Tibial nerve (tissue), 4 donors: ENCODE results near the gene IQCC. TPM values are rescaled to one million over a fixed set of nuclear protein-coding genes. Genes with fewer than 3 reads are reported as not detected.
A peak's percentile ranks its signal among the peaks of the same experiment; 100 is the strongest.

Experiments used
- DNase-seq, 2 donors: peaks; one replicate each; pipeline ENCODE4 v3.0.0-alpha.2; 2019; ENCODE audit warnings: low spot score in 2 of 2
- H3K27ac ChIP-seq, 4 donors: fragments of 200-600 bp; sonication (generic) in 3 of 4; one replicate each; pipeline ENCODE4 v1.5.1; 2017 to 2019; ENCODE audit warnings: mild to moderate bottlenecking in 1 of 4
- H3K27me3 ChIP-seq, 2 donors: fragments of 200-600 bp; sonication (generic) in 1 of 2; one replicate each; pipeline versions ENCODE4 v1.5.1 to v1.6.0; 2017 to 2019
- H3K36me3 ChIP-seq, 3 donors: fragments of 200-600 bp; sonication (generic); one replicate each; pipeline ENCODE4 v1.5.1; 2018 to 2019
- H3K4me1 ChIP-seq, 4 donors: fragments of 200-600 bp; sonication (generic) in 3 of 4; one replicate each; pipeline ENCODE4 v1.5.1; 2017 to 2019
- H3K4me3 ChIP-seq, 4 donors: fragments of 200-600 bp; sonication (generic) in 3 of 4; one replicate each; pipeline ENCODE4 v1.5.1; 2017 to 2019; ENCODE audit warnings: mild to moderate bottlenecking in 1 of 4, moderate library complexity in 1 of 4
- H3K9me3 ChIP-seq, 4 donors: fragments of 200-600 bp; sonication (generic) in 3 of 4; one replicate each; pipeline ENCODE4 v1.5.1; 2017 to 2019
- CTCF ChIP-seq, 5 experiments: fragments of 200-600 bp in 3 of 5; fragments of 450-650 bp in 2 of 5; sonication (generic) in 3 of 5; IDR thresholded peaks; one replicate each; pipeline ENCODE4 v1.5.1; 2016 to 2019; ENCODE audit warnings: antibody characterized with exemption in 5 of 5, mild to moderate bottlenecking in 3 of 5, moderate library complexity in 2 of 5
- EP300 ChIP-seq, 2 donors: sonication (generic); formaldehyde crosslinking; IDR thresholded peaks; one replicate each; pipeline ENCODE4 v1.6.1; 2017; ENCODE audit warnings: antibody characterized with exemption in 2 of 2, mild to moderate bottlenecking in 1 of 2
- POLR2A ChIP-seq, 2 donors: fragments of 450-650 bp; IDR thresholded peaks; one replicate each; pipeline ENCODE4 v1.6.1; 2017; ENCODE audit warnings: antibody characterized with exemption in 2 of 2, mild to moderate bottlenecking in 2 of 2, moderate library complexity in 2 of 2
- WGBS, 2 donors: methylation state at CpG; one replicate each; pipeline ENCODE4 v1.1.5; 2018; 5-methylcytosine and 5-hydroxymethylcytosine counted together
- total RNA-seq, 4 donors: library from RNA; depleted of rRNA; stranded (reverse); fragments of >200 nt; gene quantifications; one replicate each; pipeline ENCODE4 v1.1.0, GENCODE V29; 2016

The IQCC gene
- total RNA-seq, 4 donors from 2014 or later, result 2.4 to 4.7 (median 3.7) TPM

GRCh38 chr1:32180186-32181060 is 25.0 kb upstream of the IQCC start:
- 5 to 6% methylated on average over 32 to 35 of the region's 36 CpGs for WGBS, 2 donors
- H3K36me3 ChIP-seq, result peaks cover 0 to 41% (median 4%) of the 10 kb centered on the region in 3 donors
- H3K4me3 ChIP-seq, result peak overlapping the region; percentile 75 to 82 (median 80)
- no peaks in the 10 kb centered on the region for H3K9me3 ChIP-seq
- TF ChIP-seq POLR2A (IDR thresholded peaks at IDR 0.05) (no peak), CTCF (IDR thresholded peaks at IDR 0.05) (no peak), EP300 (IDR thresholded peaks at IDR 0.05) (no peak)
- H3K27me3 ChIP-seq, result no peaks in the 10 kb centered on the region
- peak in 1 of 2 donors; percentile 24 for DNase-seq
- H3K27ac ChIP-seq, result peak overlapping the region; percentile 87 to 97 (median 94)
- peaks cover 2 to 55% (median 28%) of the 10 kb centered on the region in 4 donors for H3K4me1 ChIP-seq

- peaks cover 0 to 46% (median 4%) of the 10 kb centered on the region in 3 donors for H3K36me3 ChIP-seq
Observed at GRCh38 chr1:32181065-32181464, 24.4 kb upstream of the IQCC start.

GRCh38 chr1:32181563-32181962 is 23.9 kb upstream of the IQCC start:
- no peaks in the 10 kb centered on the region for H3K9me3 ChIP-seq
- H3K36me3 ChIP-seq, result peaks cover 0 to 49% (median 4%) of the 10 kb centered on the region in 3 donors
- no peak for TF ChIP-seq POLR2A (IDR thresholded peaks at IDR 0.05)
- TF ChIP-seq EP300 (IDR thresholded peaks at IDR 0.05), result no peak
- TF ChIP-seq CTCF (IDR thresholded peaks at IDR 0.05), result no peak
- H3K27me3 ChIP-seq, result no peaks in the 10 kb centered on the region
- H3K4me3 ChIP-seq, result peak overlapping the region in 1 of 4 donors; percentile 77
- H3K27ac ChIP-seq, result peak overlapping the region in 2 of 4 donors; percentile 96 to 97
- WGBS, 2 donors, result 71% methylated on average over 5 of the region's 5 CpGs
- peaks cover 2 to 62% (median 28%) of the 10 kb centered on the region in 4 donors for H3K4me1 ChIP-seq
- no peak for DNase-seq

More at GRCh38 chr1:32181065-32181464, 24.4 kb upstream of the IQCC start:
- peak overlapping the region in 3 of 4 donors; percentile 75 to 82 (median 77) for H3K4me3 ChIP-seq
- no peaks in the 10 kb centered on the region for H3K27me3 ChIP-seq
- H3K9me3 ChIP-seq, result no peaks in the 10 kb centered on the region
- DNase-seq, result no peak
- no peak for TF ChIP-seq POLR2A (IDR thresholded peaks at IDR 0.05)
- no peak for TF ChIP-seq EP300 (IDR thresholded peaks at IDR 0.05)
- TF ChIP-seq CTCF (IDR thresholded peaks at IDR 0.05), result no peak
- WGBS, 2 donors, result 57 to 75% methylated on average over 9 of the region's 9 CpGs
- H3K4me1 ChIP-seq, result peaks cover 2 to 57% (median 28%) of the 10 kb centered on the region in 4 donors
- H3K27ac ChIP-seq, result peak overlapping the region in 3 of 4 donors; percentile 87 to 97 (median 96)

DNA sequence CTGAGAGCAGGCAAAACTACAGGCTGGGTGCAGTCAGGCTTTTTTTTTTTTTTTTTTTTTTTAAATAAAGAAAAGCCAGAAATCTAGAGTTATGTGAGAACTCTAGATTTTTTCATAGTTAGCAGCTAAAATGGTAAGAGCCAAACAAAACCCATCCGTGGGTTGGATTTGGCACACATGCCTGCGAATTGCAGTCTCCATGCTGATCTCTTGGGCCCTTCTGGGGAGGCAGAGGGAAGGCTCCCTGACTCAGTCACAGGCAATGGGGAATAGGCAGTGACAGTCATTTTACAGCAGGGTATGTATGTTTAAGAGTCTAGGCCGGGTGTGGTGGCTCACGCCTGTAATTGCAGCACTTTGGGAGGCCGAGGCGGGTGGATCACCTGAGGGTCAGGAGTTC is 23.4 kb upstream of the IQCC start:
- H3K9me3 ChIP-seq, result no peaks in the 10 kb centered on the region
- 71 to 75% methylated on average over 6 of the region's 6 CpGs for WGBS, 2 donors
- H3K27ac ChIP-seq, result peak overlapping the region in 1 of 4 donors; percentile 96
- no peak overlapping the region for H3K4me3 ChIP-seq
- DNase-seq, result no peak
- TF ChIP-seq POLR2A (IDR thresholded peaks at IDR 0.05), result no peak
- TF ChIP-seq EP300 (IDR thresholded peaks at IDR 0.05), result no peak
- no peak for TF ChIP-seq CTCF (IDR thresholded peaks at IDR 0.05)
- H3K27me3 ChIP-seq, result no peaks in the 10 kb centered on the region
- peaks cover 2 to 64% (median 28%) of the 10 kb centered on the region in 4 donors for H3K4me1 ChIP-seq
- peaks cover 0 to 54% (median 4%) of the 10 kb centered on the region in 3 donors for H3K36me3 ChIP-seq

DNA sequence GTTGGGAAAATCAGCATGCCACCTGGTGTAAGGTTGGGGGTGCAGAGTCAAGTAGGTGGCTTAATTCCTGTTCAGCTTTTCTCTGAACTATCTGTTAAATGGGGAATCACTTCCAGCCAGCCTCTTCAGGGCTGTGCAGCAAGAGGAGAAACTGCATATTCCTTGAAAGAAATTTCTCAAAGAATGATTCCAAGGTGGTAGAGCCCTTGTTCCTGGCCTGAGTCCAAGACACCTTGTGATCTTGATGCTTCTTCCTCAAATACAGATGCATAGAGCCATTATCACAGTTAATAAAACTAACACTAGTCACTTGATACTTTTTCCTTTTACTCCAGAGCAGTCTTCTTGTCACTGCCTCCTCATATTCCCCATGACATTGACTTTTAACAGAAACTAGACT is 20.8 kb upstream of the IQCC start:
- no peak for DNase-seq
- Histone ChIP-seq H3K27ac (peak overlapping the region in 1 of 4 donors; percentile 5), H3K4me3 (no peak overlapping the region), H3K9me3 (no peaks in the 10 kb centered on the region), H3K36me3 (peaks cover 7 to 80% (median 16%) of the 10 kb centered on the region in 3 donors), H3K4me1 (peaks cover 2 to 57% (median 23%) of the 10 kb centered on the region in 4 donors), H3K27me3 (no peaks in the 10 kb centered on the region)
- TF ChIP-seq POLR2A (IDR thresholded peaks at IDR 0.05) (no peak), EP300 (IDR thresholded peaks at IDR 0.05) (no peak), CTCF (IDR thresholded peaks at IDR 0.05) (no peak)
